GM18870 (cell line): ENCODE measurements around the gene AP1S3.

Experiments used
- ATAC-seq: cut with Tn5 transposase; IDR thresholded peaks from one replicate; pipeline ENCODE4 v1.9.1; 2021; ENCODE audit warnings: moderate library complexity; ENCODE audit not compliant: unreplicated experiment

The AP1S3 gene

DNA sequence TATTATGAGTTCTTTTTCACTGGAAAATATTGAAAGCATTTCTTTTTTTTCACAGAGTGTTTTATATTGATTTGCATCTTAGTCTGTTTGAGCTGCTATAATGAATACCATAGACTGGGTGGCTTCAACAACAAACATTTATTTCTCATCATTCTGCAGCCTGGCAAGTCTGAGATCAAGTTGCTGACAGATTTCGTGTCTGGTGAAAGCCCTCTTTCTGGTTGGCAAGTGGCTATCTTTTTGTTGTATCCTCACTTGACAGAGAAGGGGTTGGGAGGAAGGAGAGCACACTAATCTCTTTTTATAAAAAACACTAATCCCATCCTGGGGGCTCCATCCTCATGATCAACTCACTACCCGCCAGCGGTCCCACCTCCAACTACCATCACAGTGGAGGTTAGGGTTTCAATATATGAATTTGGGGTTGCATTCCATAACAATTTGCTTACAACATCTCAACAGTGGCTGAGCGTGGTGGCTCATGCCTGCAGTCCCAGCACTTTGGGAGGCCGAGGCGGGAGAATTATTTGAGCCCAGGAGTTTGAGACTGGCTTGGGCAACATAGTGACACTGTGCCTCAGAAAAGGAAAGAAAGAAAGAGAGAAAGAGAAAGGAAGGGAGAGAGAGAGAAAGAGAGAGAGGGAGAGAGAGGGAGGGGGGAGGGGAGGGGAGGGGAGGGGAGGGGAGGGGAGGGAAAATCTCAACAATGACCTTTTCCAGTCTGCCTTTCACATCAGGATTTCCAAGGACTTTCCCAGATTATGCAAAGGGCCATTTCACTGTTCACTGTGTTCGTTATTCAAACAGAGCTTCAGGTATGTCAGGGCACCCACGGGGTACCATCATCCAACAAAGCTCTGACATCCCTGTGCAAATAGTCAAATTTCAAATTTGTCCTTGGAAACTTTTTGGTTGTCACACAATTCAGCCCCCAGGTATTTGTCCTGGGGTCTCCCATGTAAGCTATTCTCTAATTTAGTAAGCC, 111.1 kb downstream of the AP1S3 start:
- no peak for ATAC-seq

DNA sequence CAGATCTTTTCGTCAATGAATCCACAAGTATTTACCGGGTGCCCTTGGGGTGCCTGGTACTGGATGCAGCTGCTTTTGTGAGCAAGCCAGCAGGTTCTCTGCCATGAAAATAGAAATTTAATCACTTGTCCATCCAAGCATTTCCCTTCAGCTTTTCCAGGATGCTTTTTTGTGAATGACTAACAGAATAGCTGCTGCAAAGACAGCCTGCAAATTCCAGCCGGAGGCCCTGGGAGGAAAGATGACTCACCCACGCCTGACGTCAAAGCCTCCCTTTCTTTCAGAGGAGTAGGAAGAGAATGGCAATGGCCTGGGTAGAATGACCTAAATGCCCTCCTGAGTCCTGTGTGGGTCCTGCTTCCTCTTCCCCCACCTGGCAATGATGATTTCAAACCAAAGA, 111.9 kb downstream of the AP1S3 start:
- ATAC-seq = no peak

DNA sequence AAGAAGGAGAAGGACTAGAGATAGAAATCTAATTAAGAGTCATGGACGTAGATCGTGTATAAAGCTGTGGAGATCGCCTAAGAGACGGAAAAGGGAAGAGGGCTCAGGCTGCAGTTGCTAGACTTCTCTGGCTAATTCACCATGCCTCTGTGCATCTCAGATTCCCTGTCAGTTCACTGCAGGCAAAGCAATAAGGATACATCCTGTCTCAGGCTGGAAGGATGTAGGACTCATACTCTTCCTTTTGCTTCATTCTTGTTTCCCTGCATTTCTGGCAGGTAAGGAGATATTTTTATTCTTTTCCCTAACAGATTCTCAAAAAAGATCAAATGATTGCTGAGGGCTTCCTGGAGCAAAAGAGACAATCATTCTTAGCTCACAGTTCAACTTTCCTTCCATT, 112.5 kb downstream of the AP1S3 start:
- no peak for ATAC-seq

DNA sequence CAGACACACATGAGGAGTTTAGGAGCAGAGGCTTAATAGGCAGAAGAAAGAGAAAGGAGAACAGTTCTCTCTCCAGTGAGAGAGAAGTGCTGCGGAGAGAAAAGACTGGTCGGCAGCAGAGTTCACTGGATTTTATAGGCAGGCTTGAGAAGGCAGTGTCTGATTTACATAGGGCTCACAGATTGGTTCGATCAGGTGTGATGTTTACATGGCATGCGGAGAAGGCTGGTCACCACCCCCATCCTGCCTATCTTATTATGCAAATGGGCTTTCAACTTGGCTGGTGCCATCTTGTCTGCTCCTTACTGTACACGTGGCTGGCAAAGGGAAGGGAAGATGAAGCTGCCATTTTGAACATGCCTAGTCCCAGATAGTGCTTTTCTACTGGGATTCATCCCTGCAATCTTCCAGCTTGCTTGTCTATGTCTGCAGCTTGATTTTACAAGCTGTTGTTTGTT, 113.4 kb downstream of the AP1S3 start:
- no peak for ATAC-seq

DNA sequence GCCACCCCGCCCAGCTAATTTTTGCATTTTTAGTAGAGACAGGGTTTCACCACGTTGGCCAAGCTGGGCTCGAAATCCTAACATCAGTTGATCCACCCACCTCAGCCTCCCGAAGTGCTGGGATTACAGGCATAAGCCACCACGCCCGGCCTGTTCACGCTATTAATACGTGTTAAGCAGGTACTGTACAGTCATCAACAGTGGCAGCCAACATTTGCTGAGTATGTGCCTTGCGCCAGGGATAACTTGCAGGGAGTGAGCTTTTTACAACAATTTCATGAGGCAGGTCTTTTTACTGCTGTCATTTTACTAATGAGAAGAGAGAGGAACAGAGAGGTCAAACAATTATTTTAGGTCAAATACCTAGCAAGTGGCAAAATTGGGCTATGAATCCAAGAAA, 115.2 kb downstream of the AP1S3 start:
- no peak for ATAC-seq

DNA sequence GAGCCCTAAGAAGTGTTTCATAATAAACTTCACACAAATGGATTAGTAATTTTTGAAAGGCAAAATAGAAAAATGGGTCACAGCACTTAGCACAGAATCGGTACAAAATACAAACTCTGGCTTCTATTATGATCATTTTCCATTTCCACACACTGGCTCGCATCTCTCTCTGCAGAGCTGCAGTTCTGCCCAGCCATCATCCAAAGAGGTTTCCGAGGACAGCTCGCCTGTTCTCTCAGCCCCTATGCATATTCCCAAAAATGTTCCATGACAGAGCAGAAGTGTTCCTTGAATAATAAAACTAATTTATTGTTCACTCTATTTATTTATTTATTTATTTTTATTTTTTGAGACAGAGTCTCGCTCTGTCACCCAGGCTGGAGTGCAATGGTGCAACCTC, 115.6 kb downstream of the AP1S3 start:
- ATAC-seq = no peak

DNA sequence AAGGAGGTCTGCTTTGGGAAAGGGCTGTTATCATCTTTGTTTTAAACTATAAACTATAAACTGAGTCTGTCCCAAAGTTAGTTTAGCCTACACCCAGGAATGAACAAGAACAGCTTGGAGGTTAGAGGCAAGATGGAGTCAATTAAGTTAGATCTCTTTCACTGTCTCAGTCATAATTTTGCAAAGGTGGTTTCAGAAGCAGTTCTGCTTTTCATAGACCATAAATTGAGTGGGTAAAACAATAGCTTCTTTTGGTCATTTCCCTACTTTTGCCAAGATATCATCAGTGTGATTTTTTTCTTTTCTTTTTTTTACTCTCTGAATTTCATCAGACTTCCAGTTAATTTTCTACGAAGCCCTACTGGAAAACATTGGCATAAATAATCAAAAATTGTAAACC, 117.0 kb downstream of the AP1S3 start:
- ATAC-seq = no peak

DNA sequence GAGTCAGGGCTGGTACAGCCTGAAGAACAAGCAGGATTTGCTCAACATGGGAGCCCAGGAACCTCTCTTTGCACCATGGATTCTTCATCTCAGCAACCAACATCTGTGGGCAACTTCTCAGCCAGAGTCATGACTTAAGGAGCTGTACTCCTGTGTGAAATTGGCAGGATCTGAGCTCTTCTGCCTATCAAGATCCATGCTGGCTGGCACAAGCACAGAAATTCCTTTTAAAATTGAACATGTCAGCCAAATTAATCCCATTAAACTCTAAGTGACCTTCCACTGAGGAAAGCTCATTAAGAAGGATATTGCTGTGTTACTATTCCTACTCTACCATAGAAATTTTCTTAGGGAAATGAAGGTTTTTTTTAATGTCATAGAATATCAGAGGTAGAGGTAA, 124.7 kb downstream of the AP1S3 start:
- ATAC-seq = no peak

DNA sequence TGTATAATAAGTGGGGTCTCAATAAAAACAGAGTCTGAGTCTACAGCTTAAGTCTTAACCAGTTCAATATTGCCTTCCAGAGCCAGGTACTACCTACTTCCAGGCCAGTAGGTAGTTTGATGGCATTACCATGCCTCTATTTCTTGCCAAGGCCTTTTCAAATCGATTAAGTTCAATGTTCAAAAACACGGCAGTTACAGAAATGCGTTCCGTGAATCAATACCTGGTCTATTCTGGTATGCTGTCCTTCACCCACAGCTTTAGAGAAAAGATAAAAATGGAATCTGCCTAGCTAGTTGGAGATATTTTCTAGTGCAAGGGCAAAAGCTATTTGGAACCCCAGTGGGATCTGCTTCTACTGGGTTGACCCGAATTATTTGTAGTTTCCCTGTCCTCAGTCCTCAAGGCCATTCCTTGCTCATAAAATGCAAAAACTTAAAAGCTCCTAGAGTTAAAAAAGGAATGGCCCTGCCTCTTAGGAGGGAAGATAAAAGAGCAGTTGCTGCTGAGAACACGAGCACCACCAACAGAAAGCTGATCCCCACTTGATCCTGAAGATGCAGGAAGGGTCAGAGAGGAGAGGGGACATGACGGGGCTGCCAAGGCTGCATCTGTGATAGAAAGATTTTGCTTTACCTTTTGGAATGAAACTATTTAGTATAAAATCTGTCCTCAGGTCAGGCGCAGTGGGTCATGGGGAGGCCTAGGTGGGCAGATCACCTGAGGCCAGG, 125.6 kb downstream of the AP1S3 start:
- no peak for ATAC-seq
